Mesendoderm (in vitro differentiated cells): Measurements from ENCODE around the gene NAV2.

ENCODE experiments used
- DNase-seq: peaks from one replicate; pipeline ENCODE4 v3.0.0; 2013
- H2AK5ac ChIP-seq: 2 replicates; pipeline ENCODE4 v1.6.1; 2013; ENCODE audit warnings: low read length, inconsistent platforms
- H2BK120ac ChIP-seq: 2 replicates; pipeline ENCODE4 v1.6.1; 2013; ENCODE audit warnings: low read depth, mild to moderate bottlenecking, low read length, moderate library complexity, mixed read lengths
- H2BK15ac ChIP-seq: replicated peaks from 2 replicates; pipeline ENCODE4 v1.6.1; 2013; ENCODE audit warnings: low read depth, mild to moderate bottlenecking, moderate library complexity
- H2BK5ac ChIP-seq: 2 replicates; pipeline ENCODE4 v1.6.1; 2013; ENCODE audit warnings: low read length, inconsistent platforms
- H3K18ac ChIP-seq: 2 replicates; pipeline ENCODE4 v1.6.1; 2013; ENCODE audit warnings: mild to moderate bottlenecking, low read length, mixed read lengths
- H3K23ac ChIP-seq: one replicate; pipeline ENCODE4 v1.6.1; 2013; ENCODE audit warnings: low read length
- H3K27ac ChIP-seq: 2 replicates; pipeline ENCODE4 v1.5.1; 2013; ENCODE audit warnings: low read depth, mild to moderate bottlenecking, inconsistent platforms, low read length, moderate library complexity
- H3K27me3 ChIP-seq: 2 replicates; pipeline ENCODE4 v1.6.1; 2013; ENCODE audit warnings: low read length, control low read depth, mild to moderate bottlenecking, inconsistent platforms; ENCODE audit not compliant: insufficient read depth, poor library complexity
- H3K36me3 ChIP-seq: 2 replicates; pipeline ENCODE4 v1.6.1; 2013; ENCODE audit warnings: low read length, inconsistent platforms; ENCODE audit not compliant: control insufficient read depth, insufficient read depth
- H3K4ac ChIP-seq: one replicate; pipeline ENCODE4 v1.6.1; 2013; ENCODE audit warnings: low read depth, mild to moderate bottlenecking, low read length, moderate library complexity
- H3K4me1 ChIP-seq: 2 replicates; pipeline ENCODE4 v1.6.1; 2013; ENCODE audit warnings: low read depth, low read length, inconsistent platforms; ENCODE audit not compliant: control insufficient read depth
- H3K4me2 ChIP-seq: 2 replicates; pipeline ENCODE4 v1.6.1; 2013; ENCODE audit warnings: low read length
- H3K4me3 ChIP-seq: 2 replicates; pipeline ENCODE4 v1.5.1; 2013; ENCODE audit warnings: mild to moderate bottlenecking, low read length
- H3K56ac ChIP-seq: one replicate; pipeline ENCODE4 v1.6.1; 2013; ENCODE audit warnings: low read length
- H3K79me1 ChIP-seq: 2 replicates; pipeline ENCODE4 v1.6.1; 2013; ENCODE audit warnings: low read length, inconsistent platforms
- H3K79me2 ChIP-seq: 2 replicates; pipeline ENCODE4 v1.6.1; 2013; ENCODE audit warnings: mild to moderate bottlenecking, low read length; ENCODE audit not compliant: control insufficient read depth, insufficient read depth
- H3K9ac ChIP-seq: 2 replicates; pipeline ENCODE4 v1.6.1; 2013; ENCODE audit warnings: low read length, inconsistent platforms
- H4K5ac ChIP-seq: one replicate; pipeline ENCODE4 v1.6.1; 2013; ENCODE audit warnings: low read length
- H4K8ac ChIP-seq: one replicate; pipeline ENCODE4 v1.6.1; 2013; ENCODE audit warnings: low read depth, mild to moderate bottlenecking, control low read depth, low read length, moderate library complexity
- whole genome bisulfite sequencing: extraction: QIAGEN DNeasy Blood & Tissue Kit; methylation state at CpG from one replicate; pipeline ENCODE4 v1.1.7; 2013; ENCODE audit warnings: low lambda C conversion rate, missing lambda C conversion rate; ENCODE audit not compliant: insufficient coverage; ENCODE audit errors: extremely low coverage; 5-methylcytosine and 5-hydroxymethylcytosine counted together

Gene NAV2

DNA sequence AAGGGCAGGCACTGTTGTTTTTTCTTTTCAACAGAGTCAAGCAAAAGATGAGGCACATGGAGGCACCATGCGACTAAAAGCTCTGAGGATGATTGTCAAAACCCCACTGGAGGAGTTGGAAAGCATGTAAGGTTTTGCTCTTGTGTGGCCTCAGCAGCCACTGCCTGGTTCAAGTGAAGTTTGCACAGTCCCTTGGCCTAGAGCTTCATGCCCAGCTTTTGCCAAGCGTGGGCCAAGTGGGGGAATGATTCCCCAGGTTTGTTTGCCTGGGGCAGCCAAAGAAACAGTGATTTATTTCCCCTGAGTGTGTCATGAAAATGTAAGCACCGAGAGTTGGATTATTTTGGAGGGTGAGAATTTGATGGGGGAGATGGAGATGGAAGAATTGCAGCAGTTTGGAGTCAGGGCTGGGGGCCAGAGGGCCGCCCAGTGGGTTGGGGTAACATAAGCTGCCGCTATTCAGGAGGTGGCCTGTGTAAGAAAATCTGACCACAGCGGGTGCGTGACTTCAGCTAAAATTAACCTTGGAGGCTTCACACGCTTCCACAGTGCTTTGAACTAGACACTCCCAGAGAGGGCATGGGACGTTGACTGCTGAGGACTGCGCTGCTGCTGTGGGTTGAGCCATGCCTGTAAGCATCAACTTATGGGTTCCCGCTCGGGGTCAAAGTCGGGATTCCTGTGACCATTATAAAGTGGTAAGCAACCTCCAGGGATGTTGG, 100.7 kb downstream of the NAV2 start:
- Histone ChIP-seq H4K8ac (no peak overlapping the region), H4K5ac (no peak overlapping the region), H3K4me3 (no peak overlapping the region), H3K79me2 (peaks cover 1% of the 10 kb centered on the region), H3K27ac (no peak overlapping the region), H2BK5ac (no peak overlapping the region), H3K56ac (no peak overlapping the region), H3K4ac (peak overlapping the region; percentile 49), H3K27me3 (no peaks in the 10 kb centered on the region), H3K4me2 (no peak overlapping the region), H3K4me1 (peaks cover 20% of the 10 kb centered on the region), H2BK120ac (no peak overlapping the region), H3K18ac (no peak overlapping the region), H3K9ac (no peak overlapping the region), H3K79me1 (no peaks in the 10 kb centered on the region), H2AK5ac (no peak overlapping the region), H2BK15ac (no peak overlapping the region), H3K23ac (no peak overlapping the region), H3K36me3 (no peaks in the 10 kb centered on the region)
- no CpG with 5 or more reads among the region's 13 CpGs for WGBS
- DNase-seq = no peak

- no peak overlapping the region for H3K4me3 ChIP-seq
Observed at GRCh38 chr11:19814421-19814820, 101.8 kb downstream of the NAV2 start.

DNA sequence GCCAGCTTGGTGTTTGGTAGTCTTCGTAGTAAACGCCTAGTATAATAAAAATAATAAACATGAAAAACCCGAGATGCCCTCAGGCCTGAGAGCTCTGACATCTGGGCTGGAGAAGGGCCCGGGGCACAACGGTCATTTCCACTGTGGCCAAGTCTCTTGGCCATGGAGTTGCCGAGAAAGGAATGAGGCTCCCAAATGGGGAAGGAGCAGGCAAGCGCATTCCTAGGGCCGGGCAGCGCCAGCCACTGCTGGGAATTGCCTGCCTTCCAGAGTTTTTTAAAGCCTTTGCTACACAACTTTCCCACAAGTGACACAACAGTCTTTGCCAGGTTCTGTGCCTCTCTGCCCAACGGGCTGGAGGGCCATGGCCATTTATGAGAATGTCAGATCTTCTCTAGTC, 103.4 kb downstream of the NAV2 start:
- no peak overlapping the region for H3K27ac ChIP-seq
- no peak overlapping the region for H3K4me3 ChIP-seq
- no peak overlapping the region for H3K23ac ChIP-seq
- no peak overlapping the region for H4K5ac ChIP-seq
- H3K4ac ChIP-seq = no peak overlapping the region
- WGBS = no CpG with 5 or more reads among the region's 10 CpGs
- no peak overlapping the region for H3K18ac ChIP-seq
- no peak overlapping the region for H3K4me2 ChIP-seq
- no peak overlapping the region for H4K8ac ChIP-seq
- H3K56ac ChIP-seq = no peak overlapping the region
- H3K9ac ChIP-seq = no peak overlapping the region
- H2BK120ac ChIP-seq = no peak overlapping the region
- H3K79me1 ChIP-seq = no peaks in the 10 kb centered on the region
- H2AK5ac ChIP-seq = no peak overlapping the region
- no peak overlapping the region for H2BK5ac ChIP-seq
- no peaks in the 10 kb centered on the region for H3K27me3 ChIP-seq
- H3K36me3 ChIP-seq = no peaks in the 10 kb centered on the region
- peaks cover 24% of the 10 kb centered on the region for H3K4me1 ChIP-seq
- H2BK15ac ChIP-seq = no peak overlapping the region
- peaks cover 1% of the 10 kb centered on the region for H3K79me2 ChIP-seq
- DNase-seq = peak; percentile 43

More at GRCh38 chr11:19814421-19814820, 101.8 kb downstream of the NAV2 start:
- no peaks in the 10 kb centered on the region for H3K36me3 ChIP-seq
- no peak overlapping the region for H3K4me2 ChIP-seq
- no peak overlapping the region for H2BK5ac ChIP-seq
- H3K56ac ChIP-seq = no peak overlapping the region
- H4K5ac ChIP-seq = no peak overlapping the region
- H3K18ac ChIP-seq = no peak overlapping the region
- H3K9ac ChIP-seq = no peak overlapping the region
- no peaks in the 10 kb centered on the region for H3K79me1 ChIP-seq
- no peak overlapping the region for H4K8ac ChIP-seq
- H2BK120ac ChIP-seq = no peak overlapping the region
- H3K4ac ChIP-seq = no peak overlapping the region
- H2AK5ac ChIP-seq = no peak overlapping the region
- no peak overlapping the region for H3K27ac ChIP-seq
- no peaks in the 10 kb centered on the region for H3K27me3 ChIP-seq
- peak; percentile 54 for DNase-seq
- no CpG with 5 or more reads among the region's 2 CpGs for WGBS
- peaks cover 25% of the 10 kb centered on the region for H3K4me1 ChIP-seq
- no peak overlapping the region for H2BK15ac ChIP-seq
- H3K79me2 ChIP-seq = peaks cover 1% of the 10 kb centered on the region
- no peak overlapping the region for H3K23ac ChIP-seq

- peaks cover 1% of the 10 kb centered on the region for H3K79me2 ChIP-seq
- H2AK5ac ChIP-seq = no peak overlapping the region
- no peak overlapping the region for H3K23ac ChIP-seq
- peaks cover 18% of the 10 kb centered on the region for H3K4me1 ChIP-seq
- H3K79me1 ChIP-seq = no peaks in the 10 kb centered on the region
- H3K4me3 ChIP-seq = no peak overlapping the region
- no peak overlapping the region for H4K5ac ChIP-seq
- DNase-seq = peak; percentile 51
- no peaks in the 10 kb centered on the region for H3K27me3 ChIP-seq
- no peak overlapping the region for H3K18ac ChIP-seq
- no peak overlapping the region for H3K9ac ChIP-seq
- WGBS = no CpG with 5 or more reads among the region's 4 CpGs
- no peak overlapping the region for H3K4me2 ChIP-seq
- no peak overlapping the region for H2BK5ac ChIP-seq
- no peak overlapping the region for H3K27ac ChIP-seq
- H4K8ac ChIP-seq = no peak overlapping the region
- no peak overlapping the region for H2BK120ac ChIP-seq
- no peak overlapping the region for H2BK15ac ChIP-seq
- H3K4ac ChIP-seq = no peak overlapping the region
- H3K56ac ChIP-seq = peak overlapping the region; percentile 27
- H3K36me3 ChIP-seq = no peaks in the 10 kb centered on the region
Observed at GRCh38 chr11:19816817-19817216, 104.2 kb downstream of the NAV2 start.

DNA sequence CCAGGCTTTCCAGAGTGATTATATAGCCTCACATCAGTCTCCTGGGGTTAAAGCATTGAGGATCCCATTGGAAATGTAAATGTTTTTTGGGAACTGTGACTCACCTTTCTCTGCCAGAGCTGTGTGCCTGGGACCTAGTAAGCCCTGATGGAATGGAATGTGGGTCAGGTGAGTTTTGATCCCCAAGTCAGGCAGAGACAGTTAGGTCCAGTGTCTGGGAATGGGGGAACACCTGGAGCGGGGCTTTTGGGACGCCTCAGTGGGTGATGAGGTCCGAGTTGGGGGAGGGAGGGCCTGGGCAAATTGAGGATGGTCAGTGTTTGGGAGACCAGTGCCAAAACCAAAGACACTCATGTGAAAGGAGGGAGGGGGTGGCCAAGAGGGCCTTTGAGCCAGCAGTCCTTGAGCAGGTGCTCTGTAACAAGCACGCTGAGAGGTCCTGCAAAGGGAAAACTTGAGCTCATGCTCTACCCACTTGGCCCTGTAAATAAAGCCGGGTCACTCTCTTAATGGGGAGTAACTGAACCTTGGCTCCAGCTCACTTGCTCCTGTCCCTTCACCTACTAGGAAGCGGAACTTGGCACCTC, 104.7 kb downstream of the NAV2 start:
- H4K5ac ChIP-seq = no peak overlapping the region
- no peak overlapping the region for H3K27ac ChIP-seq
- no peak overlapping the region for H3K9ac ChIP-seq
- peaks cover 16% of the 10 kb centered on the region for H3K4me1 ChIP-seq
- no peaks in the 10 kb centered on the region for H3K79me1 ChIP-seq
- no peaks in the 10 kb centered on the region for H3K27me3 ChIP-seq
- H3K4ac ChIP-seq = no peak overlapping the region
- H3K56ac ChIP-seq = peak overlapping the region; percentile 40
- no peak overlapping the region for H3K4me3 ChIP-seq
- no peaks in the 10 kb centered on the region for H3K36me3 ChIP-seq
- H2BK5ac ChIP-seq = peak overlapping the region; percentile 64
- no CpG with 5 or more reads among the region's 6 CpGs for WGBS
- H3K18ac ChIP-seq = peak overlapping the region; percentile 6
- H3K4me2 ChIP-seq = no peak overlapping the region
- H2BK120ac ChIP-seq = no peak overlapping the region
- peak overlapping the region; percentile 11 for H2AK5ac ChIP-seq
- H4K8ac ChIP-seq = no peak overlapping the region
- DNase-seq = peak; percentile 83
- H2BK15ac ChIP-seq = no peak overlapping the region
- peaks cover 1% of the 10 kb centered on the region for H3K79me2 ChIP-seq
- no peak overlapping the region for H3K23ac ChIP-seq
